22Rv1 (cell line): ENCODE data around the gene TST.

Source experiments
- ZFX ChIP-seq: fragments of 450-650 bp; IDR thresholded peaks from 2 replicates; pipeline ENCODE4 v1.6.1; 2017; ENCODE audit warnings: antibody characterized with exemption, borderline replicate concordance
- TF ChIP-seq, protein P1 (sequence below): fragments of 450-650 bp; IDR thresholded peaks from 2 replicates; pipeline ENCODE4 v1.5.1; 2017; ENCODE audit warnings: mild to moderate bottlenecking

DNA sequence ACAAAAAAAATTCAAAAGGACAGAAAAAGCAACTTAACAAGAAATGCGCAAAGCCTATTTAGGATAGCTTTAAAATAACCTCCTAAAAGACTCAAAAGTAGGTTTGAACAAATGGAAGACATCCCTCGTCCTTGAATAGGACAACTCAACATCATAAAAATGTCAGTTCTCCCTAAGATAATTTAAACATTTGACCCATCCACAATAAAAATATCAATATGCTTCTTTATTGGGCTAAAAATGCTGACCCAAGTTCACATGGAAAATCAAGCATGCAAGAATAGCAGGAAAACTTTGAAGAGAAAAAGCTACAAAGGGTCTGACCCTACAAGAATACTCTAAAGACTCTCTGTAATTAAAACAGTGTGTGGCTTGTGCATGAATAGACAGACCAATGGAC is 20.2 kb upstream of the TST start:
- TF ChIP-seq, protein P1, sequence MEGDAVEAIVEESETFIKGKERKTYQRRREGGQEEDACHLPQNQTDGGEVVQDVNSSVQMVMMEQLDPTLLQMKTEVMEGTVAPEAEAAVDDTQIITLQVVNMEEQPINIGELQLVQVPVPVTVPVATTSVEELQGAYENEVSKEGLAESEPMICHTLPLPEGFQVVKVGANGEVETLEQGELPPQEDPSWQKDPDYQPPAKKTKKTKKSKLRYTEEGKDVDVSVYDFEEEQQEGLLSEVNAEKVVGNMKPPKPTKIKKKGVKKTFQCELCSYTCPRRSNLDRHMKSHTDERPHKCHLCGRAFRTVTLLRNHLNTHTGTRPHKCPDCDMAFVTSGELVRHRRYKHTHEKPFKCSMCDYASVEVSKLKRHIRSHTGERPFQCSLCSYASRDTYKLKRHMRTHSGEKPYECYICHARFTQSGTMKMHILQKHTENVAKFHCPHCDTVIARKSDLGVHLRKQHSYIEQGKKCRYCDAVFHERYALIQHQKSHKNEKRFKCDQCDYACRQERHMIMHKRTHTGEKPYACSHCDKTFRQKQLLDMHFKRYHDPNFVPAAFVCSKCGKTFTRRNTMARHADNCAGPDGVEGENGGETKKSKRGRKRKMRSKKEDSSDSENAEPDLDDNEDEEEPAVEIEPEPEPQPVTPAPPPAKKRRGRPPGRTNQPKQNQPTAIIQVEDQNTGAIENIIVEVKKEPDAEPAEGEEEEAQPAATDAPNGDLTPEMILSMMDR: no peak
- TF ChIP-seq ZFX: no peak
